HG03457 (cell line): ENCODE measurements around the gene ZBTB16.

Experiments used
- ATAC-seq: cut with Tn5 transposase; IDR thresholded peaks from one replicate; pipeline ENCODE4 v1.9.1; 2021; ENCODE audit warnings: moderate number of reproducible peaks; ENCODE audit not compliant: unreplicated experiment

ZBTB16 gene

GRCh38 chr11:114255289-114255688 is 195.8 kb downstream of the ZBTB16 start:
- no peak for ATAC-seq

GRCh38 chr11:114256176-114256966 is 196.9 kb downstream of the ZBTB16 start:
- ATAC-seq = no peak

GRCh38 chr11:114256967-114257286 is 197.4 kb downstream of the ZBTB16 start:
- no peak for ATAC-seq

GRCh38 chr11:114257621-114258558 is 198.4 kb downstream of the ZBTB16 start:
- ATAC-seq = no peak

GRCh38 chr11:114258696-114259095 is 199.2 kb downstream of the ZBTB16 start:
- ATAC-seq = no peak

- no peak for ATAC-seq
Observed at GRCh38 chr11:114259124-114259526, 199.6 kb downstream of the ZBTB16 start.

- no peak for ATAC-seq
Observed at GRCh38 chr11:114259551-114259983, 200.1 kb downstream of the ZBTB16 start.

- ATAC-seq = no peak
Observed at GRCh38 chr11:114260077-114260476, 200.6 kb downstream of the ZBTB16 start.

GRCh38 chr11:114260483-114260882 is 201.0 kb downstream of the ZBTB16 start:
- no peak for ATAC-seq

- ATAC-seq = no peak
Observed at GRCh38 chr11:114261791-114262190, 202.3 kb downstream of the ZBTB16 start.

- no peak for ATAC-seq
Observed at GRCh38 chr11:114262681-114263512, 203.4 kb downstream of the ZBTB16 start.

GRCh38 chr11:114263513-114264170 is 204.1 kb downstream of the ZBTB16 start:
- no peak for ATAC-seq

GRCh38 chr11:114264381-114264780 is 204.9 kb downstream of the ZBTB16 start:
- no peak for ATAC-seq

GRCh38 chr11:114265122-114265878 is 205.8 kb downstream of the ZBTB16 start:
- no peak for ATAC-seq

- no peak for ATAC-seq
Observed at GRCh38 chr11:114269498-114269897, 210.0 kb downstream of the ZBTB16 start.

- no peak for ATAC-seq
Observed at GRCh38 chr11:114270531-114271270, 211.2 kb downstream of the ZBTB16 start.

GRCh38 chr11:114271316-114271715 is 211.8 kb downstream of the ZBTB16 start:
- ATAC-seq = no peak

- no peak for ATAC-seq
Observed at GRCh38 chr11:114272311-114272710, 212.8 kb downstream of the ZBTB16 start.

- no peak for ATAC-seq
Observed at GRCh38 chr11:114273071-114273470, 213.6 kb downstream of the ZBTB16 start.
